Fibroblast of lung (primary cell): Measurements from ENCODE around the gene MYOD1.

Experiments
- EZH2 ChIP-seq: IDR thresholded peaks from 2 replicates; pipeline ENCODE4 v1.5.1; 2012; ENCODE audit warnings: low read length, control low read depth, mild to moderate bottlenecking; ENCODE audit errors: missing control alignments
- TF ChIP-seq, protein P1 (sequence below), 2 donors: IDR thresholded peaks in 1 of 2; conservative IDR thresholded peaks in 1 of 2; 1 replicate in 1 of 2; 2 replicates in 1 of 2; pipeline ENCODE4 v1.5.1; 2011 to 2012; ENCODE audit warnings: low read length in 2 of 2, control low read depth in 1 of 2, inconsistent platforms in 1 of 2, low read depth in 1 of 2, mild to moderate bottlenecking in 1 of 2

GRCh38 chr11:17767914-17768313 lies 48.5 kb downstream of the MYOD1 start:
- TF ChIP-seq, protein P1, sequence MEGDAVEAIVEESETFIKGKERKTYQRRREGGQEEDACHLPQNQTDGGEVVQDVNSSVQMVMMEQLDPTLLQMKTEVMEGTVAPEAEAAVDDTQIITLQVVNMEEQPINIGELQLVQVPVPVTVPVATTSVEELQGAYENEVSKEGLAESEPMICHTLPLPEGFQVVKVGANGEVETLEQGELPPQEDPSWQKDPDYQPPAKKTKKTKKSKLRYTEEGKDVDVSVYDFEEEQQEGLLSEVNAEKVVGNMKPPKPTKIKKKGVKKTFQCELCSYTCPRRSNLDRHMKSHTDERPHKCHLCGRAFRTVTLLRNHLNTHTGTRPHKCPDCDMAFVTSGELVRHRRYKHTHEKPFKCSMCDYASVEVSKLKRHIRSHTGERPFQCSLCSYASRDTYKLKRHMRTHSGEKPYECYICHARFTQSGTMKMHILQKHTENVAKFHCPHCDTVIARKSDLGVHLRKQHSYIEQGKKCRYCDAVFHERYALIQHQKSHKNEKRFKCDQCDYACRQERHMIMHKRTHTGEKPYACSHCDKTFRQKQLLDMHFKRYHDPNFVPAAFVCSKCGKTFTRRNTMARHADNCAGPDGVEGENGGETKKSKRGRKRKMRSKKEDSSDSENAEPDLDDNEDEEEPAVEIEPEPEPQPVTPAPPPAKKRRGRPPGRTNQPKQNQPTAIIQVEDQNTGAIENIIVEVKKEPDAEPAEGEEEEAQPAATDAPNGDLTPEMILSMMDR (conservative IDR thresholded peaks at IDR 0.05 in 1 of 2, IDR thresholded peaks at IDR 0.05 in 1 of 2; ENCODE audit: low read depth in 1 of 2, low read length in 2 of 2), result no peak
- TF ChIP-seq EZH2, result no peak
